ENCODE measurements around the gene SLC25A19.

The SLC25A19 gene

GRCh38 chr17:75241502-75241901 is 47.7 kb downstream of the SLC25A19 start:
- H3K4me3 ChIP-seq (replicated peaks; ENCODE audit: low read depth, low read length): no peak overlapping the region
- TF ChIP-seq, protein P1, sequence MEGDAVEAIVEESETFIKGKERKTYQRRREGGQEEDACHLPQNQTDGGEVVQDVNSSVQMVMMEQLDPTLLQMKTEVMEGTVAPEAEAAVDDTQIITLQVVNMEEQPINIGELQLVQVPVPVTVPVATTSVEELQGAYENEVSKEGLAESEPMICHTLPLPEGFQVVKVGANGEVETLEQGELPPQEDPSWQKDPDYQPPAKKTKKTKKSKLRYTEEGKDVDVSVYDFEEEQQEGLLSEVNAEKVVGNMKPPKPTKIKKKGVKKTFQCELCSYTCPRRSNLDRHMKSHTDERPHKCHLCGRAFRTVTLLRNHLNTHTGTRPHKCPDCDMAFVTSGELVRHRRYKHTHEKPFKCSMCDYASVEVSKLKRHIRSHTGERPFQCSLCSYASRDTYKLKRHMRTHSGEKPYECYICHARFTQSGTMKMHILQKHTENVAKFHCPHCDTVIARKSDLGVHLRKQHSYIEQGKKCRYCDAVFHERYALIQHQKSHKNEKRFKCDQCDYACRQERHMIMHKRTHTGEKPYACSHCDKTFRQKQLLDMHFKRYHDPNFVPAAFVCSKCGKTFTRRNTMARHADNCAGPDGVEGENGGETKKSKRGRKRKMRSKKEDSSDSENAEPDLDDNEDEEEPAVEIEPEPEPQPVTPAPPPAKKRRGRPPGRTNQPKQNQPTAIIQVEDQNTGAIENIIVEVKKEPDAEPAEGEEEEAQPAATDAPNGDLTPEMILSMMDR (IDR thresholded peaks at IDR 0.05; ENCODE audit: low read depth, low read length, missing control alignments): no peak
- no peak for DNase-seq (ENCODE audit: extremely low read depth, low read depth)

- no peak overlapping the region for H3K4me3 ChIP-seq (replicated peaks; ENCODE audit: low read depth, low read length)
- no peak for DNase-seq (ENCODE audit: extremely low read depth, low read depth)
- TF ChIP-seq, protein P1 (IDR thresholded peaks at IDR 0.05; ENCODE audit: low read depth, low read length, missing control alignments): no peak
Measured at GRCh38 chr17:75241143-75241430, 48.1 kb downstream of the SLC25A19 start.

- no peak for DNase-seq (ENCODE audit: extremely low read depth, low read depth)
- TF ChIP-seq, protein P1 (IDR thresholded peaks at IDR 0.05; ENCODE audit: low read depth, low read length, missing control alignments): peak; percentile 89
- no peak overlapping the region for H3K4me3 ChIP-seq (replicated peaks; ENCODE audit: low read depth, low read length)
Measured at GRCh38 chr17:75240394-75241142, 48.7 kb downstream of the SLC25A19 start.

- DNase-seq (ENCODE audit: extremely low read depth, low read depth): no peak
- TF ChIP-seq, protein P1 (IDR thresholded peaks at IDR 0.05; ENCODE audit: low read depth, low read length, missing control alignments): no peak
- no peak overlapping the region for H3K4me3 ChIP-seq (replicated peaks; ENCODE audit: low read depth, low read length)
Measured at GRCh38 chr17:75239778-75240393, 49.3 kb downstream of the SLC25A19 start.

- TF ChIP-seq, protein P1 (IDR thresholded peaks at IDR 0.05; ENCODE audit: low read depth, low read length, missing control alignments): no peak
- H3K4me3 ChIP-seq (replicated peaks; ENCODE audit: low read depth, low read length): no peak overlapping the region
- no peak for DNase-seq (ENCODE audit: extremely low read depth, low read depth)
Measured at GRCh38 chr17:75239214-75239613, 50.0 kb downstream of the SLC25A19 start.

DNA sequence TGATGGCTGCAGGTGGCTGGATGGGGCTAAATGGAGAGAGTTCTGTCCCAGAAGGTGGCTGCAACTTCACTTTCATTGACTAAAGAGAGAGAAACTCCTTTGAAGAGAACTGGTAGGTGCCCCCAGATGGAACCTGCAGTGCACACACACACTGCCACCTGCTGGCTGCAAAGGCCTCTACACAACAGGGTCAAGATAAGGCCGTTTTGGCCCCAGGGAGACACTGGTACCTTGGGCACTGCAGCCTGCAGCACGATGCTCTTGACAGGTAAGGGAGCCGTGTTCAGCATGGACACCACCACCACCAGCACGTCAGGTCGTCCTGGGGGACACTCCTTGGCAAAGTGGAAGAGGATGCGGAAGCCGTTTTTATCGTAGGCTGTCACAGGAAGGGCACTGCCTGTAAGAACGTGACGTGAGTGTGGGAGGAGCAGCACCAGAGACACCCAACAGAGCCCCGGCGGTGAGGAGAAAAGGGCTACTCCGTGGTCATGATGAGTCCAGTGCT is 50.5 kb downstream of the SLC25A19 start:
- no peak for DNase-seq (ENCODE audit: extremely low read depth, low read depth)
- TF ChIP-seq, protein P1 (IDR thresholded peaks at IDR 0.05; ENCODE audit: low read depth, low read length, missing control alignments): peak; percentile 93

More for the DNA sequence above, 50.5 kb downstream of the SLC25A19 start:
- H3K4me3 ChIP-seq (replicated peaks; ENCODE audit: low read depth, low read length): no peak overlapping the region

All from HFF-Myc (cell line).